OCI-LY3 (cell line): ENCODE results near the gene MACC1.

Source experiments
- H2AFZ ChIP-seq: fragments of 200-600, 300-600 bp; shearing (Covaris generic); 2 replicates; pipeline ENCODE4 v1.6.0; 2014; ENCODE audit warnings: antibody characterized with exemption, low read depth, low read length
- H3K27ac ChIP-seq: fragments of 200-600, 300-600 bp; sonication (generic); 2 replicates; pipeline ENCODE4 v1.5.1; 2014; ENCODE audit warnings: mild to moderate bottlenecking, low read length, moderate library complexity, mixed read lengths
- H3K27me3 ChIP-seq: fragments of 200-600, 300-600 bp; sonication (generic); 2 replicates; pipeline ENCODE4 v1.6.1; 2014; ENCODE audit warnings: low read depth, low read length, mixed read lengths
- H3K36me3 ChIP-seq: fragments of 200-600, 300-600 bp; sonication (generic); replicated peaks from 2 replicates; pipeline ENCODE3; 2014; ENCODE audit warnings: low read depth, low read length, mixed read lengths
- H3K4me1 ChIP-seq: fragments of 300-600, 200-600 bp; sonication (generic); 2 replicates; pipeline ENCODE4 v1.6.1; 2014; ENCODE audit warnings: low read length, mixed read lengths
- H3K4me2 ChIP-seq: fragments of 200-600, 300-600 bp; sonication (generic); 2 replicates; pipeline ENCODE4 v1.6.1; 2014; ENCODE audit warnings: low read length, mixed read lengths
- H3K4me3 ChIP-seq: fragments of 300-600, 200-600 bp; sonication (generic); 2 replicates; pipeline ENCODE4 v1.5.1; 2014; ENCODE audit warnings: antibody characterized with exemption, mild to moderate bottlenecking, low read length, moderate library complexity
- H3K79me2 ChIP-seq: fragments of 300-600, 200-600 bp; shearing (Covaris generic); 2 replicates; pipeline ENCODE4 v1.6.1; 2014; ENCODE audit warnings: mild to moderate bottlenecking, low read length, mixed read lengths
- H3K9ac ChIP-seq: fragments of 300-600, 200-600 bp; shearing (Covaris generic); 2 replicates; pipeline ENCODE4 v1.6.0; 2014; ENCODE audit warnings: mild to moderate bottlenecking, low read length, moderate library complexity
- H3K9me3 ChIP-seq: fragments of 200-600, 300-600 bp; shearing (Covaris generic); 2 replicates; pipeline ENCODE4 v1.6.1; 2014; ENCODE audit warnings: low read length, mixed read lengths; ENCODE audit not compliant: insufficient read depth
- H4K20me1 ChIP-seq: fragments of 200-600, 300-600 bp; sonication (generic); 2 replicates; pipeline ENCODE4 v1.6.1; 2016; ENCODE audit warnings: low read length, mixed read lengths; ENCODE audit not compliant: insufficient read depth
- EZH2phosphoT487 ChIP-seq: fragments of 200-600 bp; shearing (Covaris generic); IDR thresholded peaks from 2 replicates; pipeline ENCODE4 v1.6.1; 2018; ENCODE audit warnings: antibody characterized with exemption, mixed run types, low read depth
- TF ChIP-seq, protein P1 (sequence below): fragments of 200-600, 300-600 bp; sonication (generic); IDR thresholded peaks from 2 replicates; pipeline ENCODE4 v1.5.1; 2014; ENCODE audit warnings: antibody characterized with exemption, low read length, low read depth

The MACC1 gene

DNA sequence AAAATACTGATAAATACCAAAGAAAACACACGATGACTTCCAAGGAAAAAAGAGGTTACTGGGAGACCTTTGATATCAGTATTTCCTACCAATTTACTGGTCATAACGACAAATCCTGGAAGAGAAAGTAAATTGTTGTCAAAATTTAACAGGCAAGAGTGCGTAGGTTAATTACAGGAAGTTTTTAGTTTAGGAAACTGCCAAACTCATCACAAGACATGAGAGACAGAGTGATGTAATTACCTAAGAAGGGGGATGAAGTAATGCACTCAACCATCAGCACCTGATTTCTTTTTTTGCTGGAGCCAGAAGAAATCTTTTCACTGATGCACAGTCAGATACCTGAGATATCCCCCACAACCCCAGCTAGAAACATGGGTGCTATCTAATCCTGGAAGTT, 16.8 kb downstream of the MACC1 start:
- Histone ChIP-seq H3K9ac (peak overlapping the region; percentile 25; the same call in 1 of the 2 replicates), H3K4me3 (peak overlapping the region; percentile 27; the same call in 1 of the 2 replicates), H2AFZ (no peak overlapping the region), H3K79me2 (peaks cover 17% of the 10 kb centered on the region), H3K27me3 (no peaks in the 10 kb centered on the region), H3K4me1 (peaks cover 41% of the 10 kb centered on the region), H4K20me1 (no peaks in the 10 kb centered on the region), H3K9me3 (no peaks in the 10 kb centered on the region), H3K36me3 (peaks cover 4% of the 10 kb centered on the region), H3K27ac (peak overlapping the region; percentile 81), H3K4me2 (peak overlapping the region; percentile 79)
- TF ChIP-seq, protein P1, sequence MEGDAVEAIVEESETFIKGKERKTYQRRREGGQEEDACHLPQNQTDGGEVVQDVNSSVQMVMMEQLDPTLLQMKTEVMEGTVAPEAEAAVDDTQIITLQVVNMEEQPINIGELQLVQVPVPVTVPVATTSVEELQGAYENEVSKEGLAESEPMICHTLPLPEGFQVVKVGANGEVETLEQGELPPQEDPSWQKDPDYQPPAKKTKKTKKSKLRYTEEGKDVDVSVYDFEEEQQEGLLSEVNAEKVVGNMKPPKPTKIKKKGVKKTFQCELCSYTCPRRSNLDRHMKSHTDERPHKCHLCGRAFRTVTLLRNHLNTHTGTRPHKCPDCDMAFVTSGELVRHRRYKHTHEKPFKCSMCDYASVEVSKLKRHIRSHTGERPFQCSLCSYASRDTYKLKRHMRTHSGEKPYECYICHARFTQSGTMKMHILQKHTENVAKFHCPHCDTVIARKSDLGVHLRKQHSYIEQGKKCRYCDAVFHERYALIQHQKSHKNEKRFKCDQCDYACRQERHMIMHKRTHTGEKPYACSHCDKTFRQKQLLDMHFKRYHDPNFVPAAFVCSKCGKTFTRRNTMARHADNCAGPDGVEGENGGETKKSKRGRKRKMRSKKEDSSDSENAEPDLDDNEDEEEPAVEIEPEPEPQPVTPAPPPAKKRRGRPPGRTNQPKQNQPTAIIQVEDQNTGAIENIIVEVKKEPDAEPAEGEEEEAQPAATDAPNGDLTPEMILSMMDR = no peak
- TF ChIP-seq EZH2phosphoT487 = no peak

DNA sequence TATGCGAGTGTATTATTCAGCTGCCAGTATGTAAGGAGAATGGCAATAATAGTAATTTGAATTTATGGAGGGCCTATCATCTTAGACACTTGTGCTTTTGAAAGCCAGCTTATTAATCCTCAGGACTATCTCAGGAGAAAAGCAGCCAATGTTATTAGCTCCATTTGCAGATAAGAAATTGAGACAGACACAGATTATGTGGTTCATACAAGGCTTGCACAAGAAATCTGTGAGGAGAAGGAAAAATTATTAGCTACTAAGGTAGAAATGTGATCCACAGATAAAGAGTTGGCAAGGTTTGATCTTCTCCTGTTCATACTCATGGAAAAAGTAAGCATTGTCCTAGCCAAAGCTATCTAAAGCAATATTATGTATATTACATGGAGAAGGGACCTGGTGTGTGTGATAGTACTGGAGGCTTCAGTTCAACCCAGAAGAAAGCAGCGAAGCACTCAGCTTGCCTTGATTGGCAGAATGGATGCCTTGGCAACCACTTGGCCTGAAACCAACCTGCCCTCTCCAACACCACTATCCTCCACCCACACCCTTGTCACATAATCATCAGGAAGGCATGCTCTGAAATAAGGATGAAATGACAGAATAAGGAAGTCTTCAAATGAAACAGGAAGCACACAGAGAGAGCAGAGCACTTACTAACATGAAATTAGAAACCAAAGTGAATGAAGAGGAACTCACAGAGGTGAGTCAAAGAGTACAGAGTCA, 18.0 kb downstream of the MACC1 start:
- TF ChIP-seq, protein P1 = no peak
- no peak for TF ChIP-seq EZH2phosphoT487
- peaks cover 17% of the 10 kb centered on the region for H3K79me2 ChIP-seq
- peak overlapping the region; percentile 81 for H3K27ac ChIP-seq
- H3K4me2 ChIP-seq = peak overlapping the region; percentile 81
- H3K36me3 ChIP-seq = peaks cover 4% of the 10 kb centered on the region
- H3K9me3 ChIP-seq = no peaks in the 10 kb centered on the region
- no peak overlapping the region for H2AFZ ChIP-seq
- H3K27me3 ChIP-seq = no peaks in the 10 kb centered on the region
- H3K4me3 ChIP-seq = peak overlapping the region; percentile 56
- no peaks in the 10 kb centered on the region for H4K20me1 ChIP-seq
- H3K4me1 ChIP-seq = peaks cover 51% of the 10 kb centered on the region
- peak overlapping the region; percentile 64; the same call in 1 of the 2 replicates for H3K9ac ChIP-seq

DNA sequence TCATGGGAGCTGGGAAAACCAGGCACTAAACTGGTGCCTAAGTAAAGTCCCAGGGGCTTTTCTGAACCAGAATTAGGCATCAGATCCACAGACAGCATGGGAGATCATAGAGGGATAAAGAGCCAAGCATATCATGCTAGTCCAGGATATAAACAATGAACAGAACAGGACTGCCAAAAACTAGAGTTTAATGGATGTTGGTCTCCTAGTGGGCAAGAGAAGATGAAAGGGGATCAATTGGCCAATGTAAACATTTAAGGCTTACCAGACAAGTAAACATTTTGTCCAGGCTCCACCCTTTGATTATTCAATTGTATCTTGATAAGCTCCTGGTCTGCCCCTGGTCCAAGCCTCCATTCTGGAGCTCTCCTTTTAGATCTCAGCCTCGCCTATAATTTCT, 18.9 kb downstream of the MACC1 start:
- Histone ChIP-seq H3K27me3 (no peaks in the 10 kb centered on the region), H3K4me3 (no peak overlapping the region), H4K20me1 (no peaks in the 10 kb centered on the region), H3K4me1 (peaks cover 60% of the 10 kb centered on the region), H3K27ac (0 out of 2 replicates have a peak overlapping the region, but pooled peaks have one; percentile 81), H2AFZ (no peak overlapping the region), H3K9ac (no peak overlapping the region), H3K4me2 (no peak overlapping the region), H3K79me2 (peaks cover 17% of the 10 kb centered on the region), H3K36me3 (peaks cover 4% of the 10 kb centered on the region), H3K9me3 (no peaks in the 10 kb centered on the region)
- TF ChIP-seq, protein P1 = no peak
- no peak for TF ChIP-seq EZH2phosphoT487

DNA sequence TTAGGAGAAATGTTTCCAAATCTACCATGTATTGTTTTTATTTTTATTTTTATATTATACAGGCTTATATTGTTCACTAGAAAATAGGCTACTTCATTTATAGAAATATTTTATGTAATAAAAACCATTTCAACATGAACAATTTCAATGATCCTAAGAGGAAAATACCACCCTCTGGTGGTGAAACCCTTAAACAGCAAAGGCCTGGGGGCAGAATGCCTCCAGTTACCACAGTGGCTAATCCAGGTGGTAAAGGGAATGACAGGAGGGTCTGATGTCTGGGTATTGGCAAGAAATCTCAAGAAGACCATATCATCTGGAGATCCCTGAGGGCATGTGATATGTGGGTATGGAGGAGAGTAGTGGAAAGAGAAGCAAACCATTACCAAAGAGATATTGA, 19.3 kb downstream of the MACC1 start:
- peaks cover 65% of the 10 kb centered on the region for H3K4me1 ChIP-seq
- H3K79me2 ChIP-seq = peaks cover 17% of the 10 kb centered on the region
- no peak overlapping the region for H3K4me2 ChIP-seq

More for the DNA sequence above, 19.3 kb downstream of the MACC1 start:
- Histone ChIP-seq H3K9me3 (no peaks in the 10 kb centered on the region), H3K4me3 (no peak overlapping the region), H2AFZ (no peak overlapping the region), H3K9ac (no peak overlapping the region), H3K27me3 (no peaks in the 10 kb centered on the region), H3K27ac (0 out of 2 replicates have a peak overlapping the region, but pooled peaks have one; percentile 81), H4K20me1 (no peaks in the 10 kb centered on the region), H3K36me3 (peaks cover 4% of the 10 kb centered on the region)
- TF ChIP-seq, protein P1 = peak; percentile 55
- TF ChIP-seq EZH2phosphoT487 = no peak
